ENCODE measurements around the gene IFNAR1.

DNA sequence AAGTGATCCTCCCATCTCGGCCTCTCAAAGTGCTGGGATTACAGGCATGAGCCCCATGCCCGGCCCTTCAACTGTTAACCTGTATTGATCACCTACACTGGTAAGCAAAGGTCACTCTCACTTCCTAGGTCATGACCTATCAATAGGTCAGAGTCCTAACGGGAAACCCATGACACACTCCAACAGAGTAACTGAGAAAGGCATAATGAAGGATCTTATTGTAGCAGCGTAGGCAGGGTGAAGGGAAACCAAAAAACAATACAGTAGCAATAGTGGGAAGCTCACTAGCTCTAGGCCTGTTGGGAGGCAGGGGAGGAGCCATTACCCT lies 19.5 kb upstream of the IFNAR1 start:
- TF ChIP-seq POLR2A (IDR thresholded peaks at IDR 0.05; ENCODE audit: low read depth, low read length) = no peak
- TF ChIP-seq POLR2AphosphoS5 (IDR thresholded peaks at IDR 0.05; ENCODE audit: low read depth, low read length) = no peak
- no peak for TF ChIP-seq TAF1 (IDR thresholded peaks at IDR 0.05; ENCODE audit: borderline replicate concordance, low read depth, low read length)
